ENCODE measurements around the gene OBSCN.

DNA sequence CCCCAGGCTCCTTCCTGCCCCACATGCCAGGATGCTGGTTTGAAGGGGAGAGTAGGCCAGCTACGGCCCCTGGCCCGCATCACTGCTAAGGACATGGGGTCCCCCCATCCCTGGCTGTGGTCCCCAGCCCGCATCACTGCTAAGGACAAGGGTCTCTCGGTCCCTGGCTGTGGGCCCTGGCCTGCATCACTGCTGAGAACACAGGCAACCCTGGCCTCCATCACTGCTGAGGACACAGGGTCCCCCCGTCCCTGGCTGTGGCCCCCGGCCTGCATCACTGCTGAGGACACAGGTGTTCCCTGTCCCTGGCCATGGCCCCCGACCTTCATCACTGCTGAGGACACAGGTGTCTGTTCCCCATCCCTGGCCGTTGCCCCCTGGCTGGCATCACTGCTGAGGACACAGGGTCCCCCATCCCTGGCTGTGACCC lies 448 bp upstream of the OBSCN start:
- no peak for TF ChIP-seq CTCF (conservative IDR thresholded peaks at IDR 0.05 in 1 of 2, IDR thresholded peaks at IDR 0.05 in 1 of 2; ENCODE audit: extremely low read depth in 1 of 2, insufficient read depth in 1 of 2, low read depth in 1 of 2, low read length in 2 of 2)
- TF ChIP-seq EZH2 (IDR thresholded peaks at IDR 0.05; ENCODE audit: borderline replicate concordance, low read length) = no peak

Data from mammary epithelial cell (primary cell).